Measurements from ENCODE around the gene RHCE.

DNA sequence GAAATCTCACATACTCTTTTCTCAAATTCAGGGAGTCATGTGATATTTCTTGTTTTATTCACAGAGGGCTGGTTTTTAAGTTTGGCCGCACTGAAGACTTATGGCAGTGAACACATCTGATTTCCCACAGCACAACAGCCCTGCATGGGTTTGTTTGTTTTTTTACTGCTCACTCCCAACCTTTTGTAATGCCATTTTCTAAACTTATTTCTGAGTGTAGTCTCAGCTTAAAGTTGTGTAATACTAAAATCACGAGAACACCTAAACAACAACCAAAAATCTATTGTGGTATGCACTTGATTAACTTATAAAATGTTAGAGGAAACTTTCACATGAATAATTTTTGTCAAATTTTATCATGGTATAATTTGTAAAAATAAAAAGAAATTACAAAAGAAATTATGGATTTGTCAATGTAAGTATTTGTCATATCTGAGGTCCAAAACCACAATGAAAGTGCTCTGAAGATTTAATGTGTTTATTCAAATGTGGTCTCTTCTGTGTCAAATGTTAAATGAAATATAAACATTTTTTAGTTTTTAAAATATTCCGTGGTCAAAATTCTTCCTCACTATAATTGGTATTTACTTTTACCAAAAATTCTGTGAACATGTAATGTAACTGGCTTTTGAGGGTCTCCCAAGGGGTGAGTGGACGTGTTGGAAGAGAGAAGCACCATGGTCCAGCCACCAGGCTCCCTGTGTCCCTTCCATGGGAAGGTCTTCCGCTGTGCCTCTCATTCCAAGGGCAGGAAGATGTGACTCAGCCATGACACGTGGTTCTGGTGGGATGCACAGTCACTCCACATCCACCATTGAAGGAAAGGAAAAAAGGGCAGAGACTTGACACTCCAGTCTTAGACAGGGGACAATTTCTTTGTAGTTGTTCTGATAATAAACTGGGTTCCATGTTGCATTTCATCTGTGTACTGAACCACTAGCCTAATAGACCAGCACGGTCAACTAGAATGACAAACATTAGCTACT lies 59.7 kb downstream of the RHCE start:
- TF ChIP-seq EZH2phosphoT487 (IDR thresholded peaks at IDR 0.05; ENCODE audit: unreplicated experiment) (no peak), CREB1 (CRISPR knock-in tag; IDR thresholded peaks at IDR 0.05; ENCODE audit: low read depth) (no peak), ZNF114 (CRISPR knock-in tag; IDR thresholded peaks at IDR 0.05) (no peak), EZH2 (IDR thresholded peaks at IDR 0.05; ENCODE audit: low read depth, unreplicated experiment) (no peak), POLR2AphosphoS5 (IDR thresholded peaks at IDR 0.05; ENCODE audit: low read depth) (no peak), JUNB (IDR thresholded peaks at IDR 0.05; ENCODE audit: unreplicated experiment) (no peak)
- TF ChIP-seq, protein P1, sequence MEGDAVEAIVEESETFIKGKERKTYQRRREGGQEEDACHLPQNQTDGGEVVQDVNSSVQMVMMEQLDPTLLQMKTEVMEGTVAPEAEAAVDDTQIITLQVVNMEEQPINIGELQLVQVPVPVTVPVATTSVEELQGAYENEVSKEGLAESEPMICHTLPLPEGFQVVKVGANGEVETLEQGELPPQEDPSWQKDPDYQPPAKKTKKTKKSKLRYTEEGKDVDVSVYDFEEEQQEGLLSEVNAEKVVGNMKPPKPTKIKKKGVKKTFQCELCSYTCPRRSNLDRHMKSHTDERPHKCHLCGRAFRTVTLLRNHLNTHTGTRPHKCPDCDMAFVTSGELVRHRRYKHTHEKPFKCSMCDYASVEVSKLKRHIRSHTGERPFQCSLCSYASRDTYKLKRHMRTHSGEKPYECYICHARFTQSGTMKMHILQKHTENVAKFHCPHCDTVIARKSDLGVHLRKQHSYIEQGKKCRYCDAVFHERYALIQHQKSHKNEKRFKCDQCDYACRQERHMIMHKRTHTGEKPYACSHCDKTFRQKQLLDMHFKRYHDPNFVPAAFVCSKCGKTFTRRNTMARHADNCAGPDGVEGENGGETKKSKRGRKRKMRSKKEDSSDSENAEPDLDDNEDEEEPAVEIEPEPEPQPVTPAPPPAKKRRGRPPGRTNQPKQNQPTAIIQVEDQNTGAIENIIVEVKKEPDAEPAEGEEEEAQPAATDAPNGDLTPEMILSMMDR (conservative IDR thresholded peaks at IDR 0.05; ENCODE audit: low read depth in 2 of 2): no peak
- TF ChIP-seq, protein P2, sequence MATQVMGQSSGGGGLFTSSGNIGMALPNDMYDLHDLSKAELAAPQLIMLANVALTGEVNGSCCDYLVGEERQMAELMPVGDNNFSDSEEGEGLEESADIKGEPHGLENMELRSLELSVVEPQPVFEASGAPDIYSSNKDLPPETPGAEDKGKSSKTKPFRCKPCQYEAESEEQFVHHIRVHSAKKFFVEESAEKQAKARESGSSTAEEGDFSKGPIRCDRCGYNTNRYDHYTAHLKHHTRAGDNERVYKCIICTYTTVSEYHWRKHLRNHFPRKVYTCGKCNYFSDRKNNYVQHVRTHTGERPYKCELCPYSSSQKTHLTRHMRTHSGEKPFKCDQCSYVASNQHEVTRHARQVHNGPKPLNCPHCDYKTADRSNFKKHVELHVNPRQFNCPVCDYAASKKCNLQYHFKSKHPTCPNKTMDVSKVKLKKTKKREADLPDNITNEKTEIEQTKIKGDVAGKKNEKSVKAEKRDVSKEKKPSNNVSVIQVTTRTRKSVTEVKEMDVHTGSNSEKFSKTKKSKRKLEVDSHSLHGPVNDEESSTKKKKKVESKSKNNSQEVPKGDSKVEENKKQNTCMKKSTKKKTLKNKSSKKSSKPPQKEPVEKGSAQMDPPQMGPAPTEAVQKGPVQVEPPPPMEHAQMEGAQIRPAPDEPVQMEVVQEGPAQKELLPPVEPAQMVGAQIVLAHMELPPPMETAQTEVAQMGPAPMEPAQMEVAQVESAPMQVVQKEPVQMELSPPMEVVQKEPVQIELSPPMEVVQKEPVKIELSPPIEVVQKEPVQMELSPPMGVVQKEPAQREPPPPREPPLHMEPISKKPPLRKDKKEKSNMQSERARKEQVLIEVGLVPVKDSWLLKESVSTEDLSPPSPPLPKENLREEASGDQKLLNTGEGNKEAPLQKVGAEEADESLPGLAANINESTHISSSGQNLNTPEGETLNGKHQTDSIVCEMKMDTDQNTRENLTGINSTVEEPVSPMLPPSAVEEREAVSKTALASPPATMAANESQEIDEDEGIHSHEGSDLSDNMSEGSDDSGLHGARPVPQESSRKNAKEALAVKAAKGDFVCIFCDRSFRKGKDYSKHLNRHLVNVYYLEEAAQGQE (IDR thresholded peaks at IDR 0.05; ENCODE audit: unreplicated experiment): no peak
